GM19351 (cell line): ENCODE measurements around the gene ATP8B1.
A peak's percentile ranks its signal among the peaks of the same experiment; 100 is the strongest.

Experiments used
- ATAC-seq: cut with Tn5 transposase; IDR thresholded peaks from one replicate; pipeline ENCODE4 v1.9.1; 2021; ENCODE audit warnings: mild to moderate bottlenecking, moderate library complexity; ENCODE audit not compliant: unreplicated experiment

The ATP8B1 gene

DNA sequence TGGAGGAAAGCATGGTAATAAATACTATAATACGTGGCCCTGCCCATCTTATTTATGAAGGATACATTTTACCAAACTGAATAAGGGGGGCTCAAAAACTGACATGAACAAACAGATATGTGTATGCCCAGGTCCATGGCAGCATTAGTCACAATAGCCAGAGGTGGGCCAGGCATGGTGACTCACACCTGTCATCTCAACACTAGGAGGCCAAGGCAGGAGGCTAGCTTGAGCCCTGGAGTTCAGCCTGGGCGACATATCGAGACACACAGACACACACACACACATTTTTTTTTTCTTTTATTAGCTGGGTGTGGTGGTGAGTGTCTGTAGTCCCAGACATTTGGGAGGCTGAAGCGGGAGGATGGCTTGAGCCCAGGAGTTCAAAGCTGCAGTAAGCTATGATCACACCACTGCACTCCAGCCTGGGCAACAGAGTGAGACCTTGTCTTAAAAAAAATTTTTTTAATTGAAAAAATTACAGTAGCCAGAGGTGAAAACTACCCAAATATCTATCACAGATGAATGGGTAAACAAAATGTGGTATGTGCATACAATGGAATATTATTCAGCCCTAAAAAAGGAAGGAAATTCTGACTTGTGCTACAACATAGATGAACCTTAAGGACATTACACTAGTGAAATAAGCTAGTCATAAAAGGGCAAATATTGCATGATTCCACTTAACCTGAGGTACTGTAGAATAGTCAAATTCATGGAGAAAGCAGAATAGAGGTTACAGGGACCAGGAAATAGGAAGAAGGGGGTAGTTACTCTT lies 8.0 kb downstream of the ATP8B1 start:
- no peak for ATAC-seq

DNA sequence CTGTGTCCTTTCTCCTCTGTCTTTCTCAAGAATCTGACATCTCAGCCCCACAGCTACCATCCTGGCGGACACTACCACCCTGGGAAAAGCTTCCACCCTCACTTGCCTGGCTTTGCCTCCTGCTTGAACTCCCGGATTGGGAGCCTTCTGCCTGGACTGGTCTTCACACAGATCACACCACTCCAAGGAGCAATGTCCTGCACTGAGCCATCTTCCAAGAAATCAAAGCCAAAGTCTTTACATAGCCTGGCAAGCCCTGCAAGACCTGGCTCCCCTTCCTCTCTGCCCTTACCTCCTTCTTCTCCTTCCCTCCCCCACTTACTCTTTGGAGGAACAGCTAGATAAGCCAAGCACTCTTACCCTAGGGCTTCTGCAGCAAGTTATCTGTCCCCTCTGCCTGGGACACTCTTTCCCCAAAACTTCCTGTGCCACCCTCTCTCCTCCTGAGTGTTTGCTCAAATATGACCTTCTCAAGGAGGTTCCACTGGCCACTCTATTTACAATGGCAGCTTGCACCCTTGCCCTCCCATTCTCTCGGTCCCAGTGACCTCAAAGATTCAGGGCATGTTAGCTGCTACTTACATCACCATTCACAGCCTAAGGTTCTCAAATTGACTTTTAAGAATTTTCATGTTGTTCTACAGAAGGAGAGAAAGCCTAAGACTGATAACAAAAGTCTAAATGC lies 9.7 kb downstream of the ATP8B1 start:
- no peak for ATAC-seq

GRCh38 chr18:57792631-57793301 lies 10.3 kb downstream of the ATP8B1 start:
- no peak for ATAC-seq

DNA sequence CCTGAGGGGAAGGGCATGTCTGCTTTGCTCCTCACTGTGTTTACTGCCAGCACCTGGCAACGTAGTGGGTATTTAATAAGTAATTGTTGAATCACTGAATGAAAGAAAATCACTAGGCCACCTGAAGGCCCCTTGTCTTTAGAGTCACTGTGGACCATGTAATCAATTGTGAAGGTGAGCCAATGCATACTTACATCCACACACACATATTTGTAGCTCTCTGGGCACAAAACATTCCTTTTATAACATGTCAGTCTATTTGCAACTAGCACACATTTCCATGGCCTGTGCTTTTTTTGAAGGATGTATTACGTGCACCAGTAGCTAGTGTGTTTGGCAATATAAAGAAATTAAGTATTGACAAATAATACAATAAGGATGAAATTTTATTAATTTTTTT lies 11.2 kb downstream of the ATP8B1 start:
- ATAC-seq, result no peak

GRCh38 chr18:57791192-57791591 lies 11.9 kb downstream of the ATP8B1 start:
- no peak for ATAC-seq

- no peak for ATAC-seq
Observed at GRCh38 chr18:57790316-57790715, 12.8 kb downstream of the ATP8B1 start.

GRCh38 chr18:57789759-57790158 lies 13.4 kb downstream of the ATP8B1 start:
- ATAC-seq, result no peak

- ATAC-seq, result no peak
Observed at GRCh38 chr18:57789090-57789489, 14.0 kb downstream of the ATP8B1 start.

DNA sequence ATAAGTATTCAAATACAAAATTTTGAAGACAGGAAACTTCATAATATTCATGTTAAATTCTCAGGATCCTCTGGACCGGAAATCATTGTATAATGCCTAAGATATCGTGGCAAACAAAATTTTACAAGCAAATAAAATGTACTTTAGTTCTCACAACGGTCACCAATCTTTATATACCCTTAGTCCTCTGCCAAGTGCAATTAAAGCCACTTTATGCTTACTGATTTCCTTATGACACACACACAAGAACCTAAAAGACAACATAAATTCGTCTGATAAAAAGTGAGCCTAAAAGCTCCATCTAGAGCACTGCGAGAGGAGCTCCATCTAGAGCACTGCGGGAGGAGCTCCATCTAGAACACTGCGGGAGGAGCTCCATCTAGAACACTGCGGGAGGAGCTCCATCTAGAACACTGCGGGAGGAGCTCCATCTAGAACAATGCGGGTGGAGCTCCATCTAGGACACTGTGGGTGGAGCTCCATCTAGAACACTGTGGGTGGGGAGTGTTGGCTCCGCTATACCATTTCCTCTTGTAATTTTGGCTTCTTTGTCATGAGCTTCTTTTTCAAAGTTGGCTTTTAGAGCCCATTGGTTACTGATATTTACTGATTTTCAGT lies 15.9 kb downstream of the ATP8B1 start:
- no peak for ATAC-seq

GRCh38 chr18:57785751-57786437 lies 17.2 kb downstream of the ATP8B1 start:
- no peak for ATAC-seq

DNA sequence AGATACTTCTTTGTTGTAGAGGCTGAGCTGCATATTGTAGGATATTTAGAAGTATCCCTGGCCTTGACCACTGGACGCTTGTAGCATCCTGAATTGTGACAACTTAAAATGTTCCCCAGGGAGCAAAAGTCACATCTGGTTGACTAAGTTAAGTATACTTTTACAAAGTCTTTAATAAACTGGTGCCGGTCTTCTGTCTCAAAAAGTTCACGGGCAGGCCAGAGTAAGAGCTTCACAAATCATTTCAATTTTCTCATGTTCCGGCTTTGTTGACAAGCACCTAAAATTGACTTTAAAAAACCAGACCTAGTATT lies 18.4 kb downstream of the ATP8B1 start:
- no peak for ATAC-seq

DNA sequence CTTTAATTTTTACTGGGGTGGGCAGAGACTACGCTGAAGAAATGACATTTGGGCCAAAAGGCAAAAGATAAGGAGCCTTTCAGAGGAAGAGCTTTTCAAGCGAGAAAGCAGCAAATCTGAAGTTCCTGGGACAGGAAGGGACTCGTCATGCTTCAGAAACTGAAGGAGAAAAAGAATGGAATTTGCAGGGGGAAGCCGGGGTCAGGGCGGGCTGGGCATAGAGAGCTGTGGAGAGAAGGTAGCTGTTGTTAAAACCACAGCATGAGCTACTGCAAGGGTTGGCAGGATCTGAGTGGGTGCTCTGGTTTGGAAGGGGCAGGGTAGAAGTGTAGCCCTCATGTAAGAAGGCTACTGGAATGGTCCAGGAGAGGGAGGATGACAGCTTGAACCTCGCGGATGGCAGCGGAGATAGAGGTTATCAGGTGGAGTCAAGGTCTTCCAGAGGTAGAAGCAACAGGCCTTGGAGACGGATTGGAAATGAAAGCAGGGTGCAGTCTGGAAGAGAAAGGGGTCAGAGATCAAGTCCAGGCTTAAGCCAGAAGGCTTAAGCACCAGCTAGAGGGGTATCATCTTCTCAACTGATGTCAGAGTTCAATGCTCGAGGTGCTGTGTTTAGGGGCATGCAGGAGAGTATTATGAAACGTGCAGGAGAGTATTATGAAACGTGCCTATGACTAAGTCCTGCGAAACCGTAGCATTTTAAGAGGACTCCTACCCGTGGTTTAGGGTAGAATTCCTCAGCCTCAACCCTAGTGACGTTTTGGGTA lies 18.9 kb downstream of the ATP8B1 start:
- no peak for ATAC-seq

- ATAC-seq, result no peak
Observed at GRCh38 chr18:57782049-57782448, 21.1 kb downstream of the ATP8B1 start.

DNA sequence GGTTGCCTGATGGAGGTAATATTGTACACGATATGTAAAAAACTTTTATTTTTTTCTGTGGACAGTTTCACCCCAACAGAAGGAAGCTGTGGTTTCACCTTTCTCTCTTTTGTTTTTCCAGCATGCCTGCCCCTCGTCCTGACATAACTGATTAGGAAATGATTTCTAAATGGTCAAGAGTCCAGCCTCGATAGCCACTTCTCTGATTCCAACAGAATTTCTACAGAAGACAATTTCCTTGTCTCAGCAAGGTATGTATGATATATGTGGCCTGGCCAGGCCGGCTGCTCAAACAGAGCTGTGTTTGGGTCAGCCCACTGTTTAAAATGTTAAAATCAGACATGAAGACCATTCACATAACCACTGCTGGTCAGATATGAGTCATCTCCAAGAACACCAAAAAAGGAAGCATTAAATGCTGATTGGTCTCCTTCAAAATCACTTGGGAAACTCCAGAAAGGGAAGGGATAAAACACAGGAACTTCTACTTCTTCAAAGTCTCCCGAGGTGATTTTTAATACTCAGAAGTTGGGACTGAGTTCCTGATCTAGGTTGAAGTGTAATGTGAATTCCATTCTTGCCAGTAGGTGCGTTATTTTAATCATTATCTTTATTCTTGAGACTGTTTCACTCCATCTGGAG lies 22.3 kb downstream of the ATP8B1 start:
- ATAC-seq, result peak; percentile 82

DNA sequence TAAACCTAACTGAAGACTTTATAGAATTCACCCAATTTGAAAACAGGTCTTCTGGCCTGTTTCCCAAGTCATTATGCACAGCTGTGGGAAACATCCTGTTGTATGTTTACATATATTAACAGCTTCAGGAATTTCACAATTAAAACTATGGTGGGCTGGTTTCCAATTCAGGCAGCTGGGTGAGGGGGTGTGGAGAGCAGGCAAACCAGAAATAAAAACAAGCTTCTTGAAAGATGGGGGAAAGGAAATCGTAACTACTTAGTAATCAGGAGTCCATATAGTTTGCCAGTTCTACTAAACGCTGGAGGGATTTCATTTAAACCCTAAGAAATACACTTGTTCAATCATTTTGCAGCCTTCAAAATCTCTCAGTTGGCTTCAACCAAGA lies 22.8 kb downstream of the ATP8B1 start:
- no peak for ATAC-seq

GRCh38 chr18:57776767-57777166 lies 26.3 kb downstream of the ATP8B1 start:
- ATAC-seq, result no peak

DNA sequence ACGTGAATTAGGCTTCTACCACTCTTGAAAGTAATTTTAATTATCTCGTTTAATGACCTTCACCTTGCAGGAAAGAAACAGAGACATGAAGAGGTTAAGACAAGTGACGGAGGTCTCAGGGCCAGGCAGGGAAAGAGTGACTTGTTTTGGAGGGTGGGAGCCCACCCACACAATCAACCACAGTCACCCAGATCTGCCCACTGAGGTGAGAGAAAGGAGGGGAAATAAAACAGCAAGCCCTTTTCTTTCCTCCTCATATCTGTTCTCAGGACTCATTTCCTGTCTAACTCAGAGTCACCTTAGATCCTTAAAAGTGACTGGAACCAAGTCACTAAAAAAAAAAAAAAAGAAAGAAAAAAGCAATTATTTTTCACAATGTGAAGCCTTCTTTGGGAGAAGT lies 26.8 kb downstream of the ATP8B1 start:
- ATAC-seq, result no peak

- no peak for ATAC-seq
Observed at GRCh38 chr18:57775937-57776336, 27.2 kb downstream of the ATP8B1 start.

- ATAC-seq, result no peak
Observed at GRCh38 chr18:57772387-57772799, 30.7 kb downstream of the ATP8B1 start.

- ATAC-seq, result no peak
Observed at GRCh38 chr18:57771626-57772025, 31.5 kb downstream of the ATP8B1 start.
